ENCODE measurements around the gene RASGRF2. TPM values are rescaled to one million over a fixed set of nuclear protein-coding genes. Genes with fewer than 3 reads are reported as not detected.

The RASGRF2 gene
- total RNA-seq, 1 donor from 2014 or later: 1.4 TPM

DNA sequence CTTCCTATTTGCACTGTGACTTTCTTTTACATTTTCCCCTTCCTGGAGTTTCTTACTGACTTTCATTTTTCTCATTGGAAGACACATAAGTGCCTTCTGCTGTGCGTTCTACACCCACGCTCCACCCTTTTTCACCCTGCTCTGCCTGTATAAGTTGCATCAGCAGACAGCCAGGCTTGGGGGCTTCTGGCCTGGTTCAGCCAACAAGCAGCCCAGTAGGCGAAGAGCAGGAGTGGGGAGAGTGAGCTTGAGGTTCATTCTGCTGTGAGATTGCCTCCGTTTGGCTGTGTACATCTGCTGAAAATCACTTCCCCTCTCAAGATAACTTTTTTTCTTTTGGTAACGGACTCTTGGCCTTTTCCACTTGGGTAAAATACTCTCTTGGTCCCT, 38.4 kb downstream of the RASGRF2 start:
- no peak for DNase-seq
- Mint-ChIP-seq H3K4me1 (ENCODE audit: low read depth, unreplicated experiment) (no peaks in the 10 kb centered on the region), H3K36me3 (ENCODE audit: unreplicated experiment) (no peaks in the 10 kb centered on the region), H3K9me3 (ENCODE audit: unreplicated experiment) (peaks cover 2% of the 10 kb centered on the region), H3K4me3 (ENCODE audit: unreplicated experiment) (no peak overlapping the region), H3K27me3 (ENCODE audit: unreplicated experiment) (no peaks in the 10 kb centered on the region), H3K27ac (ENCODE audit: unreplicated experiment) (no peak overlapping the region)
- TF ChIP-seq, protein P1, sequence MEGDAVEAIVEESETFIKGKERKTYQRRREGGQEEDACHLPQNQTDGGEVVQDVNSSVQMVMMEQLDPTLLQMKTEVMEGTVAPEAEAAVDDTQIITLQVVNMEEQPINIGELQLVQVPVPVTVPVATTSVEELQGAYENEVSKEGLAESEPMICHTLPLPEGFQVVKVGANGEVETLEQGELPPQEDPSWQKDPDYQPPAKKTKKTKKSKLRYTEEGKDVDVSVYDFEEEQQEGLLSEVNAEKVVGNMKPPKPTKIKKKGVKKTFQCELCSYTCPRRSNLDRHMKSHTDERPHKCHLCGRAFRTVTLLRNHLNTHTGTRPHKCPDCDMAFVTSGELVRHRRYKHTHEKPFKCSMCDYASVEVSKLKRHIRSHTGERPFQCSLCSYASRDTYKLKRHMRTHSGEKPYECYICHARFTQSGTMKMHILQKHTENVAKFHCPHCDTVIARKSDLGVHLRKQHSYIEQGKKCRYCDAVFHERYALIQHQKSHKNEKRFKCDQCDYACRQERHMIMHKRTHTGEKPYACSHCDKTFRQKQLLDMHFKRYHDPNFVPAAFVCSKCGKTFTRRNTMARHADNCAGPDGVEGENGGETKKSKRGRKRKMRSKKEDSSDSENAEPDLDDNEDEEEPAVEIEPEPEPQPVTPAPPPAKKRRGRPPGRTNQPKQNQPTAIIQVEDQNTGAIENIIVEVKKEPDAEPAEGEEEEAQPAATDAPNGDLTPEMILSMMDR (IDR thresholded peaks at IDR 0.05; ENCODE audit: partially characterized antibody, unreplicated experiment): no peak

DNA sequence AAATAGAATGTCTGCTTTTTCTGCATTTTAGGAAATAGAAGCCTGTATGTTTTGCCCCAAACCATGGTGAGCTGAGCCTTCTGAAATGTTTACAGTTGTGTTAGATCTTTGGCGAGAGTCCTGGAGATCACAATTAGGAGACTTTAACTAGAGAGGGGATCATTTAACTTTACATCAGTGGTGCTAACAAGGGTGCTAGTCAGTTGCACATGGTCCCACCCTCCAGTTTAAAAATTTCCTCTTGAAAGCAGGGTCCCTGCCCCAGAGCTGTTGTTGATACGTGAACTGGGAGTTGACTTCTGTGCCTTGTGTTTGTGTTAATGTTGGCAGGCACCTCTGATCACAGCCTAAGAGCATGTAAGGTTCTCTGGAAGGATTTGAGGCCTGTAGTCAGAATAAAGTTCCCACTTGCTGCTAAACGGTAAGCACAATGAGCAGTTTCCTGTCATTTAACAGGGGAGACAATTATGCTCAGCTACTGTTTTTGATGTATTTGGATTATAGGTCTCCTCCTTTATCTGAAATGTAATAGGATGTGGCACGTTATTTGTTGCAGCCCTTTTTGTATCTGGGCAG, 43.7 kb downstream of the RASGRF2 start:
- TF ChIP-seq, protein P1 (IDR thresholded peaks at IDR 0.05; ENCODE audit: partially characterized antibody, unreplicated experiment): no peak
- DNase-seq: no peak
- Mint-ChIP-seq H3K27ac (ENCODE audit: unreplicated experiment) (no peak overlapping the region), H3K27me3 (ENCODE audit: unreplicated experiment) (no peaks in the 10 kb centered on the region), H3K4me3 (ENCODE audit: unreplicated experiment) (no peak overlapping the region), H3K4me1 (ENCODE audit: low read depth, unreplicated experiment) (no peaks in the 10 kb centered on the region), H3K9me3 (ENCODE audit: unreplicated experiment) (no peaks in the 10 kb centered on the region), H3K36me3 (ENCODE audit: unreplicated experiment) (no peaks in the 10 kb centered on the region)

DNA sequence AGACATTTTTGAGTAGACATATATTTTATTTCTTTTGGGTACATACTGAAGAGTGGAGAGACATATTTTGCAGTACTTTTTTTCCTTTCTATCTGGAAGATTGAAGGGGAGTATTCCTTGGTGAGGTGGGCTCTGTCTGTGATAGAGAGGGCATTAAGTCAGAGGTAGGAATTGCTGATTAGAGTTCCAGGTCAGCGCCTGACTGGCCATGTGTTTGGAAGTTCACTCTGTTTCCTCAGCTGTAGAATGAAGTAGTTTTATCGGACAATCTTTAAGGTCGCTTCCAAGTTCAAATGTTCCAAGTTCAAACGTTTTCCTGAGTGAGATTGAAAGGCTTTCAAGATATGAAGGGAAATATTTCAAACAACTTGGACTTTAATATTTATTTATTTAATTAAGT, 45.5 kb downstream of the RASGRF2 start:
- H3K27me3 Mint-ChIP-seq (ENCODE audit: unreplicated experiment): no peaks in the 10 kb centered on the region
- H3K9me3 Mint-ChIP-seq (ENCODE audit: unreplicated experiment): no peaks in the 10 kb centered on the region
- no peaks in the 10 kb centered on the region for H3K4me1 Mint-ChIP-seq (ENCODE audit: low read depth, unreplicated experiment)
- no peak for DNase-seq
- H3K27ac Mint-ChIP-seq (ENCODE audit: unreplicated experiment): no peak overlapping the region
- H3K36me3 Mint-ChIP-seq (ENCODE audit: unreplicated experiment): no peaks in the 10 kb centered on the region
- TF ChIP-seq, protein P1 (IDR thresholded peaks at IDR 0.05; ENCODE audit: partially characterized antibody, unreplicated experiment): no peak
- no peak overlapping the region for H3K4me3 Mint-ChIP-seq (ENCODE audit: unreplicated experiment)

DNA sequence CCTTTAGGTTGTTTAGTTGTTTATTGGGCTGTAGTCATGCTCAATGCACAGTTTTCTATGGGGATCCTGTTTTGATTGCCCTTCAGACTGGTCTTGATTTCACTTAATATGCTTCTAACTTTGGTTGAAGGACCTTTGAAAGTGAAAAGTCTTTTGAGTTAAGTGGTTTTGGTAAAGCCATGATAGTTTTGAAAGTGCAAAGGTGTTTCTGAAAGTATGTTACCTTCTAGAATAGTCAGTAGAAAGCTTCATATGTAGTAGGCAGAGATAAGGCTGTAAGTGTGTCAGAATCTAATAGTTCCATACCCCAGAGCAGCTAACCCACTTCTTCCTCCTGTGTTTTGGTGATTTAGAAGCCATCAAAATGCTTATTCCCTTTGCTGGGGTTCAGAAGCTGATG, 46.1 kb downstream of the RASGRF2 start:
- DNase-seq: no peak
- Mint-ChIP-seq H3K4me1 (ENCODE audit: low read depth, unreplicated experiment) (no peaks in the 10 kb centered on the region), H3K27me3 (ENCODE audit: unreplicated experiment) (no peaks in the 10 kb centered on the region), H3K27ac (ENCODE audit: unreplicated experiment) (no peak overlapping the region), H3K9me3 (ENCODE audit: unreplicated experiment) (no peaks in the 10 kb centered on the region), H3K4me3 (ENCODE audit: unreplicated experiment) (no peak overlapping the region), H3K36me3 (ENCODE audit: unreplicated experiment) (no peaks in the 10 kb centered on the region)
- TF ChIP-seq, protein P1 (IDR thresholded peaks at IDR 0.05; ENCODE audit: partially characterized antibody, unreplicated experiment): no peak

DNA sequence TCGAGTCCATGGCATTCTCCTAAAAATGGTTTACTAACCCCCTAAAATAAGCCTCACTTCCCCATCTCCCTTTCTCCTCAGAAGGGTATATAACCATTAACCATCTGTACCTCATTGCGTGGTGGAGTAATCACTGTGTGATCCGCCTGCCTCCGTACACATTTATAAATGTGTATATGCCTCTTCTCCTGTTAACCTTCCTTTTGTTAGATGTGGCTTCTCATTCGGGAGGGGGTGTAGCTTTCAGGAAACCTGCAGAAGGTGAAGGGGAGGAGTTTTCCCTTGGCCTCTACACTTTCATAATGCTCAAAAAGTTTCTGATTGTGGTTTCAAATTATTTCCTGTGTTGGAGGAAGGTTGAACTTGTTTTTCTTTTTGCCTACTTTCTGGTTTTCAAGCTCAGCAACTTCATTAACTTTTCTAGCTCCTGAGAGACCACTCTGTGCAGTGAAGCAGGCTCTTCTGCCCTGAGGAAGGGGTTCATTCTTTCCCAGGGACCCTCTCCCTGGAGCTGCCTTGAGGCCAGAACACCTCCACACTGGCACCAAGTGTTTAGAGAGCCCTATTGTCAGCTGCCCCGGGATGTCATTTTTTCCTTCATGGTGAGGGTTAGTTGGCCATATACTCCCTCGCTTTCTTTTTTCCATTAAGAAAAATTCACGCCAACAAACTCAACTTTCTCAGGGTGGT, 46.9 kb downstream of the RASGRF2 start:
- H3K27me3 Mint-ChIP-seq (ENCODE audit: unreplicated experiment): no peaks in the 10 kb centered on the region
- no peaks in the 10 kb centered on the region for H3K36me3 Mint-ChIP-seq (ENCODE audit: unreplicated experiment)
- H3K4me3 Mint-ChIP-seq (ENCODE audit: unreplicated experiment): no peak overlapping the region
- TF ChIP-seq, protein P1 (IDR thresholded peaks at IDR 0.05; ENCODE audit: partially characterized antibody, unreplicated experiment): no peak
- no peaks in the 10 kb centered on the region for H3K4me1 Mint-ChIP-seq (ENCODE audit: low read depth, unreplicated experiment)
- no peak overlapping the region for H3K27ac Mint-ChIP-seq (ENCODE audit: unreplicated experiment)
- H3K9me3 Mint-ChIP-seq (ENCODE audit: unreplicated experiment): no peaks in the 10 kb centered on the region
- no peak for DNase-seq

Data from glutamatergic neuron (in vitro differentiated cells).